ENCODE measurements around the gene WWTR1.

Gene WWTR1

DNA sequence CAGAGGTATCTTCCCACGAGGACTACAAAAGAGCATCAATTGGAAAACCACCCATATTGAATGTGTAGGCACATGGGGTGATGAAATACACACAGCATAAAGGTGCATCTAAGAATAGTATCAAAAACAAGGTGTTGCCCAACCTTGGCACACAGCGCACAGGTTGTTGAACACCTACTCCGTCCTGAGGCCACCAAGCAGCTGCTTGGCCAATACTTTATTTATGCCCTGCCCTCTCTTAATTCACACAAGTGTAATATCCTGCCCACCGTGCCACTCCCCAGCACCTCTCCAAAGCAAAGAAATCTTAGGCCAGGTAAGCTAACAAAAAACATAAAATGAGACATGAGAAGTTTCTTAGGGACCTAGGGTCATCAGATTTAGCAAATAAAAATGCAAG, 31.2 kb downstream of the WWTR1 start:
- no peak overlapping the region for H3K4me3 ChIP-seq (ENCODE audit: low read length)
- H3K36me3 ChIP-seq (ENCODE audit: insufficient read depth, low read length) = no peaks in the 10 kb centered on the region
- no peak overlapping the region for H2AFZ ChIP-seq (ENCODE audit: low read depth, low read length)
- peaks cover 5% of the 10 kb centered on the region for H3K4me1 ChIP-seq (ENCODE audit: insufficient read depth, low read length)
- no peaks in the 10 kb centered on the region for H3K27me3 ChIP-seq (ENCODE audit: insufficient read depth, low read length)
- H3K9me3 ChIP-seq (ENCODE audit: low read length) = no peaks in the 10 kb centered on the region

DNA sequence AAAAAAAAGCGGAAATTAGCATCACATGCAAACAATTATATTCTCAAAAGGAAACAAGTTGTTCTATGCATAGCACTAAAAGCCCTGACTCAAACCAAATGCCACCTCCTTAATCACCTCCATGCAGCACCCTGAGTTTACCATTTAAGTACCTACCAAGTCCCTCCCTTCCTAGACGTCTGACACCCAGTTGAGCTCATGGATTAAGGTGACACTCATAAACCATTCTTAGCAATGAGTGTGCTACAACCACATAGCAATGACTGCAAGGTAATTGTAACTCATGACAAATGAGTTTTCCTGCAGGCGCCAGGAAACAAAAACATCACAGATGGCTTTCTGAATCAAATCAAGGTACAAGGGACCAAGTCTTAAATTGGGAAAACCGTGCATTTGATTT, 32.0 kb downstream of the WWTR1 start:
- H3K4me1 ChIP-seq (ENCODE audit: insufficient read depth, low read length) = peaks cover 8% of the 10 kb centered on the region
- no peak overlapping the region for H2AFZ ChIP-seq (ENCODE audit: low read depth, low read length)
- H3K9me3 ChIP-seq (ENCODE audit: low read length) = no peaks in the 10 kb centered on the region
- H3K36me3 ChIP-seq (ENCODE audit: insufficient read depth, low read length) = no peaks in the 10 kb centered on the region
- no peak overlapping the region for H3K4me3 ChIP-seq (ENCODE audit: low read length)
- H3K27me3 ChIP-seq (ENCODE audit: insufficient read depth, low read length) = no peaks in the 10 kb centered on the region

DNA sequence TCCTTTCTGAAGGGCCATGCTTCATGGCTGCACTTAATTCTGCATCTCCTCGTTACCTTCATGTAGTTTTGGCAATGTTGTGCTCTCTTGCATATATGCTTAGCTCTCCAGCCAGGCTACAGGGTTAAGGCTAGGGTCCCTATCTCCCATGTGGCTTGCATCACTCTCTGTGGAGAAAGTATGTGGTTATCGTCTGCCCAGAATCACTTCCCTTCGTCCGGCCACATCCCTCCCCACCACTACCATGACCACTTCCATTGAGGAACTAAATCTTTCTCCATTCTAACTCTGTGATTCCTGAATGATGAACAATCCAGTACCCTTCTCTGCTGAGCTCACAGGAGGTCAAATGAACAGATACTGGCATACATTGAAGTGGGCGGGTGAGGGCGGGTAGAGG, 34.0 kb downstream of the WWTR1 start:
- Histone ChIP-seq H3K36me3 (ENCODE audit: insufficient read depth, low read length) (no peaks in the 10 kb centered on the region), H2AFZ (ENCODE audit: low read depth, low read length) (no peak overlapping the region), H3K4me3 (ENCODE audit: low read length) (no peak overlapping the region), H3K9me3 (ENCODE audit: low read length) (no peaks in the 10 kb centered on the region), H3K4me1 (ENCODE audit: insufficient read depth, low read length) (peaks cover 8% of the 10 kb centered on the region), H3K27me3 (ENCODE audit: insufficient read depth, low read length) (no peaks in the 10 kb centered on the region)

DNA sequence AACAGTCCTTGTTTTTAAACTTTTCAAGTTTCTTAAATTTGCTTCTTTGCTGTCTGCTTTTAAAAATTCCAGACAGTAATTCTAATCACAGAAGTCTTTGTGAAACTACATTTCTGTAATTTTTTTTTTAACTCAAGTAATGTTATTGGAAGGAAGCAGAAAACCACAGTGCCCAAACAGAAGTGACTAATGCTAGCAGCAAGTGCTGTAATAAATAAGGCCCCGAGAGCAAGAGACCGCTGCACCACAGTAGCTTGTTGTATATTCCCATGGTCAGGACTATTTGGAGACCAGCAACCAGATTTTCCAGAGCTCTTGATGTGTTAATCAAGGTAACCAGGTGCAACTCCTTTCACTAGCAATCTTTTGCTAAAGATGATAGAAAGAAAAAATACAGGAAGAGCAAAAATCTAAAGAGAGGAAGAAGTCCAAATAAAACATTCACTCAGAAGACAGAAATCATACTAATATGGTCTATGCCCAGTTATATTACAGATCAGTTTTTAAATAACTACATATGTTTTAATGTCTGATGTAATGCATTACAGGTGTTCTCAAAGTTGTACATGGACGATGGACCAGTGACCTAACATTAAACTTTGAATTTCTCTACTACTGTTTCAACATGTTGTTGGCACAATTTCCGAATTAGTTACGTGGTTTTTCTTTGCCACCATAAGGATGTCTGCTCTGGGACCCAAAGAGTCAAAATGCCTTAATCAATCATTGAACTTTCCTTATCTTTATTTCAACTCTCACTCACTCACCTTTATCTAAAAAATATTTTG, 36.4 kb downstream of the WWTR1 start:
- peaks cover 8% of the 10 kb centered on the region for H3K4me1 ChIP-seq (ENCODE audit: insufficient read depth, low read length)
- no peaks in the 10 kb centered on the region for H3K27me3 ChIP-seq (ENCODE audit: insufficient read depth, low read length)
- H3K9me3 ChIP-seq (ENCODE audit: low read length) = no peaks in the 10 kb centered on the region
- no peaks in the 10 kb centered on the region for H3K36me3 ChIP-seq (ENCODE audit: insufficient read depth, low read length)
- H3K4me3 ChIP-seq (ENCODE audit: low read length) = no peak overlapping the region
- H2AFZ ChIP-seq (ENCODE audit: low read depth, low read length) = no peak overlapping the region

DNA sequence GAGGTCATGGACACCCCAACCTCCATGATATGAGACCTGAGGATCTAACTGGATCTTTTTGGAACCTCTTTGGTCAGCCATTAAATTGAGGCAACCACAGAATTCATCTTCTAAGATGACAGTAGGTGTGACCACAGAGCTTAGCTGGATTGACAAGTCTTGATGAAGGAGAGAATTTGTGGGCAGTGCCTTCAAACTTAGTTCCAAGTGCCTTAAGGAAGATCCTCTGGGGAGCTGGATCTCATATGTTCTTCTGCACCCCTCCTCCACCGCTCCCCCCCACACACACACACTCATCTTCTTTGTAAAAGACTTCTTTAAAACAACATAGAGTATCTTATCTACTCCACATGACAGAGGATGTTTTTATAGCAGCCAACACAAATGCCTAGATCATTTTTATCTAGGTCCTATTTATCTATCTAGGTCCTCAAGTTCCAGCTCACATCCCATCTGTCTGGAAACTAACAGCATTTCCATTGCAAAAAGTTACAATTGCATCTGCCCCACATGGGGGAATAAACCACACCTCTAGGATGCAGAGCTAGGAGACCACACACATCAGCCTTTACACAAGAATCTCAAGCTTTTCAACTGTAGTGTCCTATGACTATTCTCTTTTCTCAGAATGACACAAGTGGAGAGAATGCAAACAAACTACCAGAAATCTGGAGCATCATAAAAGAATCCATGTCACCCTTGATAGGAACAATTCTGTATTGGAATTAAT, 37.4 kb downstream of the WWTR1 start:
- Histone ChIP-seq H3K27me3 (ENCODE audit: insufficient read depth, low read length) (no peaks in the 10 kb centered on the region), H3K9me3 (ENCODE audit: low read length) (no peaks in the 10 kb centered on the region), H2AFZ (ENCODE audit: low read depth, low read length) (no peak overlapping the region), H3K4me1 (ENCODE audit: insufficient read depth, low read length) (peaks cover 8% of the 10 kb centered on the region), H3K36me3 (ENCODE audit: insufficient read depth, low read length) (no peaks in the 10 kb centered on the region), H3K4me3 (ENCODE audit: low read length) (no peak overlapping the region)

DNA sequence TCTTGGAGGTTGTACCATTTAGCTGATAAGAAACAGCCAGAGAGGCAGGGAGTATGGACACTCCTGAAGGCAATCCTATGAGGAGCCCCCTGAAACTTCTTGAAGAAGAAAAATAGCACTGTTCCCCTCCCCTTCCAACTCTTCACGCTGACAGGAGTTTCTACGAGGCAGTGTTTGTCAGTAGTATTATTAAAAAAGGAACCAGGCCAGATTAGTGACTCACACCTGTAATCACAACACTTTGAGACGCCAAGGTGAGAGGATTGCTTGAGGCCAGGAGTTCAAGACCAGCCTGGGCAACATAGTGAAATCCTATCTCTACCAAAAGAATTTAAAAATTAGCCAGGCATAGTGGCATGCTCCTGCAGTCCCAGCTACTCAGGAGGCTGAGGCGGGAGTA, 38.7 kb downstream of the WWTR1 start:
- no peaks in the 10 kb centered on the region for H3K36me3 ChIP-seq (ENCODE audit: insufficient read depth, low read length)
- no peaks in the 10 kb centered on the region for H3K9me3 ChIP-seq (ENCODE audit: low read length)
- H3K4me3 ChIP-seq (ENCODE audit: low read length) = no peak overlapping the region
- no peaks in the 10 kb centered on the region for H3K27me3 ChIP-seq (ENCODE audit: insufficient read depth, low read length)
- H3K4me1 ChIP-seq (ENCODE audit: insufficient read depth, low read length) = peaks cover 8% of the 10 kb centered on the region
- no peak overlapping the region for H2AFZ ChIP-seq (ENCODE audit: low read depth, low read length)

DNA sequence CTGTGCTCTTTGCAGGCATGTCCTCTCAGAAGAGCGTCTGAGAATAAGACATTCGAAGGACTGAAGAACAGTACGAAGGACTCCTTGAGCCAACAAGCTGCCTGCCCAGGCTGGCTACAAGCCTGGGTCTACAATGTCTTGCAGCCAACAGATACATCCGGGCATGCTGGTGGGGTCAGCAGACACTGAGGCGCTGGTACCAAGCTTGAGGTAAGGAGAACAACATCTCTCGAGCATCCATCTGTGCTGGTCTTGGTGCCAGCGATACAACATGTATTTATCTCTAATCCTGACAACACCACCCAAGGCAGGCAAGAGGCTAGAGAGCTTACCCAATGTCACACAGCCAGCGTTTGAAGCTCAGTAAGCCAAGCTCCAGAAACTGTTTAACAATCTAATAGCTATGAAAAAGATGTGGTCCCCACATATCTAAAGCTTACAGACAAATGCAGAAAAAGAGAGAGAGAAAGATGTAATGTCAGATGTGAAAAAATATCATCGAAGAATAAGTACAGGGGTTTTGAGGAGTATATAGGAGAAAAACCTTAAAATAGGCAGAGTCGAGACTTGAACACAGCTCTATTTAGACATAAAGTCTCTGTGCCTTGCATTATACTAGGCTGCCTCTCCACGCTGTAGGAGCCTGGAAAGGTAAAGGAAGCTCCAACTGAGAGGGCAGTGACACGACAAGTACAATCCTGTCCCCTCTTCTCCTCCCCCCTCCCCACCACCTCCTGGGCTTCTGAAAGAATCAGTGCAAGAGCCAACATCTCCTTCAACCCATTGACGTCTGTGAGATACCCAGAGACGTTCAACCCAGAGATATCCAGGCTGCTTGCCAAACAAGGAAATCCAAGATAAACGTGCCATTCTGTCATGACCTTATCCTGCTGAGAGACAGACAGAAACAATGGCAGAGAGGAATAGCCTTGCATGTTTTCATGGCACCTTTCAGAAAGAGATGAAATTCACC, 39.4 kb downstream of the WWTR1 start:
- H3K27me3 ChIP-seq (ENCODE audit: insufficient read depth, low read length) = no peaks in the 10 kb centered on the region
- no peak overlapping the region for H2AFZ ChIP-seq (ENCODE audit: low read depth, low read length)
- no peak overlapping the region for H3K4me3 ChIP-seq (ENCODE audit: low read length)
- peaks cover 8% of the 10 kb centered on the region for H3K4me1 ChIP-seq (ENCODE audit: insufficient read depth, low read length)
- no peaks in the 10 kb centered on the region for H3K9me3 ChIP-seq (ENCODE audit: low read length)
- H3K36me3 ChIP-seq (ENCODE audit: insufficient read depth, low read length) = no peaks in the 10 kb centered on the region

DNA sequence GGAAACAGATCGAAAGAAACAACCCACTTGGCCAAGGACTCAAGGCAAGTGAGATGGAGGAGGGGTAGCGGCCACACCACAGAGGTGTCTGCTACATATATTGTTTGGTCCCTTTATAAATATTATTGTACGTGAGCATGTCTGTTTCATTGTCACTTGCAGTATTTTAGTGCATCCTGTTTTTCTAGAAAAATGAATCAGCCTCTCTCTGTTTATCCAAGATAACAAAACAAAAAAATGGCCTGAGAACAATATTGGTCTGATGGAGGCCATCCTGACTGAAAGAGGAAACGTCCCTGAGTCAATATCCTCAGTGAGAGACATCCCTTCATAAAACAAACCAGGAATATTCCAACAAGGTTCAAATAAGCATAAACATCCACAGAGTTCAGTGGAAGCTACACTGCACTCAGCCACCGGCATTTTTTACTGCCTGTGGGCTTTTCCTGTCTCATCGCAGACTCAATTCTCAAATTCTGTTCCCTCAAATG, 42.0 kb downstream of the WWTR1 start:
- Histone ChIP-seq H3K9me3 (ENCODE audit: low read length) (no peaks in the 10 kb centered on the region), H3K4me3 (ENCODE audit: low read length) (no peak overlapping the region), H3K27me3 (ENCODE audit: insufficient read depth, low read length) (no peaks in the 10 kb centered on the region), H3K36me3 (ENCODE audit: insufficient read depth, low read length) (no peaks in the 10 kb centered on the region), H3K4me1 (ENCODE audit: insufficient read depth, low read length) (peaks cover 4% of the 10 kb centered on the region), H2AFZ (ENCODE audit: low read depth, low read length) (no peak overlapping the region)

DNA sequence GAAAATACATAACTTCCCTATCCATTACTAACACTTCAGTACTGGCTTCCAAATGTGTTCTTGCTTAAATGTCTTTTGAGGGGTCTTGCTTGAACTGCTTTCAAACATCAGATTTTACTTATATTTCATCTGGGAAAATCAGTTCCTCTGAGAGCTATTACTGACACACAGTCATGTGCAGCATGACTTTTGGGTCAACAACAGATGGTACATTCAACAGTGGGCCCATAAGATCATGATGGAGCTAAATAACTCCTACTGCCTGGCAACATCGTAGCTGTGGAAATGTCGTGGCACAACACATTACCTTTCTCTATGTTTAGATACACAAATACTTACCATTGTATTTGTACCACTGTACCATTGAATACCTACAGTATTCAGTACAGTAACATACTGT, 43.8 kb downstream of the WWTR1 start:
- Histone ChIP-seq H3K36me3 (ENCODE audit: insufficient read depth, low read length) (no peaks in the 10 kb centered on the region), H3K9me3 (ENCODE audit: low read length) (no peaks in the 10 kb centered on the region), H3K4me3 (ENCODE audit: low read length) (no peak overlapping the region), H2AFZ (ENCODE audit: low read depth, low read length) (no peak overlapping the region), H3K4me1 (ENCODE audit: insufficient read depth, low read length) (peaks cover 10% of the 10 kb centered on the region), H3K27me3 (ENCODE audit: insufficient read depth, low read length) (no peaks in the 10 kb centered on the region)

DNA sequence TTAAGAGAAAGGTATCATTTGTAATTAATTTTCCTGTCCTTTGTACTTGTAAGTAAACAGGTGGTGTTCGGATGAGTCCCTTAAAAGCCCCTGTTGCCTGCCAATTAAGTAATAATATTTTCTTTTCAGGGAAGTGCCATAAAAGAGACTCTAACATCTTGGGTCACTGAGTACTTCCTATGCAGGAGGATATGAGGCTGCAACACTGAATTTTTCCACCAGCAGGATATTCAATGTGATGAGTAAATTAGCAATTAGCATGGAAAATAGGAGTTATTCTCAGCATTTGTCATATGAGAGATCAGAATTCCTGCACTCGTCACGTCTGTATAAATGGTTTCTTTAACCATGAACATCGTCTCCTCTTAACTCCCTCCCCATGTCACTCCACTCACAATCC, 45.4 kb downstream of the WWTR1 start:
- no peaks in the 10 kb centered on the region for H3K27me3 ChIP-seq (ENCODE audit: insufficient read depth, low read length)
- no peaks in the 10 kb centered on the region for H3K9me3 ChIP-seq (ENCODE audit: low read length)

DNA sequence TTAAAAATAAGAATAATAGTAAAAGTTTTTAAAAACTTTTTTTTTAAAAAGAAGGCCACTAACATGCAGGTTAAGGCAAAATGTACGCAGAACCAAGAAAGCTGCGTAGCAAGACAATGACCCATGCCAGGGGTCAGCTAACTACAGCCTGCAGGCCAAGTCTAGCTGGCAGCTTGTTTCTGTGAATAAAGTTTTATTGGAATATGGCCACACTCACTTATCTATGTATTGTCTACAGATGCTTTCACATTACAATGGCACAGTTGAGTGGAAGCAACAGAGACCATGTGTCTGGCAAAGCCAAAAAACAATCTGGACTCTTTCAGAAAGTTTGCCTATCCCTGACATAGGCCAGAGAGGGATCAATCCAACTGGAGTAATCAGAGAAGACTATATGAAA, 46.7 kb downstream of the WWTR1 start:
- H3K27me3 ChIP-seq (ENCODE audit: insufficient read depth, low read length) = no peaks in the 10 kb centered on the region
- H2AFZ ChIP-seq (ENCODE audit: low read depth, low read length) = no peak overlapping the region
- peaks cover 13% of the 10 kb centered on the region for H3K4me1 ChIP-seq (ENCODE audit: insufficient read depth, low read length)
- H3K4me3 ChIP-seq (ENCODE audit: low read length) = no peak overlapping the region
- no peaks in the 10 kb centered on the region for H3K9me3 ChIP-seq (ENCODE audit: low read length)
- peaks cover 2% of the 10 kb centered on the region for H3K36me3 ChIP-seq (ENCODE audit: insufficient read depth, low read length)

More for the DNA sequence above, 45.4 kb downstream of the WWTR1 start:
- peaks cover 10% of the 10 kb centered on the region for H3K4me1 ChIP-seq (ENCODE audit: insufficient read depth, low read length)
- no peak overlapping the region for H2AFZ ChIP-seq (ENCODE audit: low read depth, low read length)
- H3K4me3 ChIP-seq (ENCODE audit: low read length) = no peak overlapping the region
- H3K36me3 ChIP-seq (ENCODE audit: insufficient read depth, low read length) = peaks cover 2% of the 10 kb centered on the region

DNA sequence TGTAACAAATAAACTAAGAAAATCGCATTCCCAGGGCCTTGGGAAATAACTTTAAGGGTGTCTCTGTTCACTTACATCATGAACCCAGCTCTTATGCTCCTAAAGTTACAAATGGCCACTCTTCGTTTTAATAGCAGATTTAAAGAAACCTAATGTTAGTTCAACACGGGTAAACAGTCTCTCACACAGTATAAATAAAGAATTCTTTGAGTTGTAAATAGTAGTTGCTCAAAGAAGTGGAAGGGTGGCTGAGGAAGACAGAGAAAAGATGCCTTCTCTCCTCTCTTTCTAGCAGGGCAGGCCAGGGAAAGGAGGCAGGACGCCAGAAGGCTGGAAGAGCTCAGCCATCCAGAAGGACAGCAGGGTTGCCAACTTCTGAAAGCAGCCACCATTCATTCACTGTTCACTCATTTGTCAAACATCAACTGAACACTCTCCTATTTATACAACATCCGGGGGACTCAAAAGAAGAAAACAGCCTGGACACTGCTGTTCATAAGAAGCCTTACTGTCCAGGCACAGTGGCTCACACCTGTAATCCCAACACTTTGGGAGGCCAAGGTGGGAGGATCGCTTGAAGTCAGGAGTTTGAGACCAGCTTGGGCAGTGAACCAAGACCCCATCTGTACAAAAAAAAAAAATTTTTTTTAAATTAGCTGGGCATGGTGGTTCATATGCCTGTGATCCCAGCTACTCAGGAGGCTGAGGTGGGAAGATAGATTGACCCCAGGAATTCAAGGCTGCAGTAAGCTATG, 47.3 kb downstream of the WWTR1 start:
- no peaks in the 10 kb centered on the region for H3K9me3 ChIP-seq (ENCODE audit: low read length)
- peaks cover 2% of the 10 kb centered on the region for H3K36me3 ChIP-seq (ENCODE audit: insufficient read depth, low read length)
- no peaks in the 10 kb centered on the region for H3K27me3 ChIP-seq (ENCODE audit: insufficient read depth, low read length)
- no peak overlapping the region for H2AFZ ChIP-seq (ENCODE audit: low read depth, low read length)
- no peak overlapping the region for H3K4me3 ChIP-seq (ENCODE audit: low read length)
- peaks cover 17% of the 10 kb centered on the region for H3K4me1 ChIP-seq (ENCODE audit: insufficient read depth, low read length)
